IMR-90 (cell line): ENCODE data around the gene BAIAP2.

ENCODE experiments used
- POLR2A ChIP-seq: IDR thresholded peaks from 2 replicates; pipeline ENCODE4 v1.6.1; 2012; ENCODE audit warnings: mild to moderate bottlenecking, low read depth, low read length
- TF ChIP-seq, protein P1 (sequence below): conservative IDR thresholded peaks from 2 replicates; pipeline ENCODE4 v1.5.1; 2012; ENCODE audit warnings: mild to moderate bottlenecking, low read depth, low read length, improper control_type of control experiment

DNA sequence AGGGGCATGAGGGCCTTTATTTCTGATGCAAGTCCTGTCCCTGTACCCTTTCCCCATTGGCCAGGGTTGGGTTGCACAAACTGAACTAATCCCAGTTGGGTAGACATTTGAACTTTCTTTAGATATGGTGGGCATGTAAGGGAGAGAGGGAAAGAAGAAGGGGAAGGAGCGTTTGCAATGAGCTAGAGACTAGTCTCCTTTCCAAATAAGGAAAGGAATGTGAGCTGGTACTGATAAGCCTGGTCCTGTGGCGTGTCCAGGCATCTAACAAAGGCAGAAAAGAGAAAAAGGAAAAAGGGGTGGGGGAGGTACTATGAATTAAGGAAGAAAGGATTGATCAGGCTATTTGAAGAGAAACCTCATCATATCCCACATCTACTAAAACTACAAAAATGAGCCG, 23.0 kb upstream of the BAIAP2 start:
- TF ChIP-seq POLR2A = no peak
- TF ChIP-seq, protein P1, sequence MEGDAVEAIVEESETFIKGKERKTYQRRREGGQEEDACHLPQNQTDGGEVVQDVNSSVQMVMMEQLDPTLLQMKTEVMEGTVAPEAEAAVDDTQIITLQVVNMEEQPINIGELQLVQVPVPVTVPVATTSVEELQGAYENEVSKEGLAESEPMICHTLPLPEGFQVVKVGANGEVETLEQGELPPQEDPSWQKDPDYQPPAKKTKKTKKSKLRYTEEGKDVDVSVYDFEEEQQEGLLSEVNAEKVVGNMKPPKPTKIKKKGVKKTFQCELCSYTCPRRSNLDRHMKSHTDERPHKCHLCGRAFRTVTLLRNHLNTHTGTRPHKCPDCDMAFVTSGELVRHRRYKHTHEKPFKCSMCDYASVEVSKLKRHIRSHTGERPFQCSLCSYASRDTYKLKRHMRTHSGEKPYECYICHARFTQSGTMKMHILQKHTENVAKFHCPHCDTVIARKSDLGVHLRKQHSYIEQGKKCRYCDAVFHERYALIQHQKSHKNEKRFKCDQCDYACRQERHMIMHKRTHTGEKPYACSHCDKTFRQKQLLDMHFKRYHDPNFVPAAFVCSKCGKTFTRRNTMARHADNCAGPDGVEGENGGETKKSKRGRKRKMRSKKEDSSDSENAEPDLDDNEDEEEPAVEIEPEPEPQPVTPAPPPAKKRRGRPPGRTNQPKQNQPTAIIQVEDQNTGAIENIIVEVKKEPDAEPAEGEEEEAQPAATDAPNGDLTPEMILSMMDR = no peak
